ENCODE measurements around the gene DSCAML1. TPM values are rescaled to one million over a fixed set of nuclear protein-coding genes. Genes with fewer than 3 reads are reported as not detected.

DSCAML1 gene
- total and polyA plus RNA-seq, 10 of the 15 experiments (the other 5 are each of a cell fraction or from before 2014, with no cell fraction given) = 0.03 to 0.18 (median 0.06) TPM; not detected in 1

GRCh38 chr11:117541211-117541610 lies 255.8 kb downstream of the DSCAML1 start:
- Histone ChIP-seq H3K4me1 (ENCODE audit: control insufficient read depth, insufficient read depth, low read length) (no peaks in the 10 kb centered on the region), H3K4me3 (no peak overlapping the region), H3K79me2 (ENCODE audit: control insufficient read depth, insufficient read depth, low read length) (no peaks in the 10 kb centered on the region), H3K27me3 (replicated peaks in 1 of 2; ENCODE audit: control insufficient read depth in 2 of 2, insufficient read depth in 2 of 2, low read length in 1 of 2) (peaks cover 0 to 4% of the 10 kb centered on the region in 2 experiments; a peak in 1 of 4 replicates), H3K36me3 (ENCODE audit: control insufficient read depth in 2 of 2, insufficient read depth in 2 of 2, low read length in 1 of 2) (no peaks in the 10 kb centered on the region), H3K4me2 (ENCODE audit: control insufficient read depth, insufficient read depth) (no peak overlapping the region), H2AFZ (ENCODE audit: control insufficient read depth, low read depth, low read length) (no peak overlapping the region), H4K20me1 (ENCODE audit: control insufficient read depth, insufficient read depth) (no peaks in the 10 kb centered on the region; the same call in 1 of the 2 replicates), H3K9ac (ENCODE audit: control insufficient read depth, insufficient read depth, low read length) (no peak overlapping the region), H3K9me3 (replicated peaks; ENCODE audit: control insufficient read depth, insufficient read depth, low read length) (no peaks in the 10 kb centered on the region), H3K27ac (ENCODE audit: control insufficient read depth, insufficient read depth) (no peak overlapping the region)
- ChIA-PET RAD21 (ENCODE audit: unreplicated experiment) (no interaction called here), SMC1A (ENCODE audit: uncharacterized antibody, unreplicated experiment) (no interaction called here), POLR2A (no interaction called here), CTCF (no interaction called here)
- FAIRE-seq = no peak
- intact Hi-C loops (cut with micrococcal nuclease; ENCODE audit: unreplicated experiment) (no loop called here), in situ Hi-C loops (cut with MboI) (no loop called here)
- no TSS peak for BruUV-seq (replicated peaks)
- WGBS (ENCODE audit: insufficient coverage, insufficient replicate concordance, low lambda C conversion rate, missing lambda C conversion rate) = 0% methylated on average over 2 of the region's 2 CpGs
- no peak for ATAC-seq
- no peak for DNase-seq (ENCODE audit: low read depth, low spot score)
- TF ChIP-seq CHD1 (IDR thresholded peaks at IDR 0.05; ENCODE audit: low read depth, low read length) = no peak
- TF ChIP-seq ZNF274 (IDR thresholded peaks at IDR 0.05; ENCODE audit: insufficient read depth, insufficient read length) = no peak
- TF ChIP-seq NR2F1 (conservative IDR thresholded peaks at IDR 0.05) = no peak
- TF ChIP-seq PRDM15 (CRISPR knock-in tag; IDR thresholded peaks at IDR 0.05) = no peak
- no peak for TF ChIP-seq PBX3 (IDR thresholded peaks at IDR 0.05; ENCODE audit: insufficient replicate concordance, low read depth, low read length)
- TF ChIP-seq STAT1 (conservative IDR thresholded peaks at IDR 0.05) = no peak
- TF ChIP-seq ZNF687 (IDR thresholded peaks at IDR 0.05) = no peak
- no peak for TF ChIP-seq NKRF (conservative IDR thresholded peaks at IDR 0.05)
- no peak for TF ChIP-seq WRNIP1 (IDR thresholded peaks at IDR 0.05; ENCODE audit: borderline replicate concordance, low read depth, low read length)
- TF ChIP-seq SUZ12 (IDR thresholded peaks at IDR 0.05; ENCODE audit: unreplicated experiment) = no peak

Measured in GM12878 (cell line).